OCI-LY1 (cell line): Measurements from ENCODE around the gene KLHL29.

Experiments
- CTCF ChIP-seq: fragments of 200-600 bp; sonication (generic), shearing (Covaris generic); IDR thresholded peaks from 2 replicates; pipeline ENCODE4 v1.5.1; 2017; ENCODE audit warnings: mild to moderate bottlenecking, antibody characterized with exemption, low read length, moderate library complexity, mixed read lengths
- EZH2 ChIP-seq: fragments of 200-600 bp; sonication (generic), shearing (Covaris generic); IDR thresholded peaks from 2 replicates; pipeline ENCODE4 v1.8.0; 2017; ENCODE audit warnings: borderline replicate concordance, mixed run types, mild to moderate bottlenecking, antibody characterized with exemption, low read length, moderate library complexity, mixed read lengths

- TF ChIP-seq CTCF (no peak), EZH2 (no peak)
Measured at GRCh38 chr2:23734416-23734815, 349.4 kb downstream of the KLHL29 start.
